GM21528 (cell line): ENCODE data around the gene EPS8L1.
A peak's percentile ranks its signal among the peaks of the same experiment; 100 is the strongest.
"Not testable (repeated sequence)": the region's sequence is repeated elsewhere in the genome, so short reads cannot be mapped to it uniquely, and the experiment has no call there.

Experiments used
- ATAC-seq: cut with Tn5 transposase; IDR thresholded peaks from one replicate; pipeline ENCODE4 v1.9.1; 2021; ENCODE audit warnings: mild to moderate bottlenecking, moderate library complexity; ENCODE audit not compliant: unreplicated experiment, low FRiP score

EPS8L1 gene

DNA sequence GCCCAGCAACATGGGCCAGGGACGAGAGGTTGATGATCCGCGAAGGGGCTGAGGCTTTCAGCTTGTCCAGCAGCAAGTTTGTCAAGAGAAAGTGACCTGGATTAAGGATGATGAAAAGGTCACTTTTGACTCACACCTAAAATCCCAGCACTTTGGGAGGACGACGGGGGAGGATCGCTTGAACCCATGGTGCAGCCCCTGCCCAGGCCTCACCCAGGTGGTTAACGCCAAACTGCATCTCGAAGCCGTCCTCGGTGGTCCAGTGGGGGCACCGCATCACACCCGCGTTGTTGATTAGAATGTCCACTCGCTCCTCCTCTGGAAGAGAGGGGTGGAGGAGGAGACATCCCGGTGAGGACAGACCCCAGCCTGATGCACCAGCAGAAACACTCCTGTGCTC, 27.2 kb upstream of the EPS8L1 start:
- ATAC-seq: no peak

DNA sequence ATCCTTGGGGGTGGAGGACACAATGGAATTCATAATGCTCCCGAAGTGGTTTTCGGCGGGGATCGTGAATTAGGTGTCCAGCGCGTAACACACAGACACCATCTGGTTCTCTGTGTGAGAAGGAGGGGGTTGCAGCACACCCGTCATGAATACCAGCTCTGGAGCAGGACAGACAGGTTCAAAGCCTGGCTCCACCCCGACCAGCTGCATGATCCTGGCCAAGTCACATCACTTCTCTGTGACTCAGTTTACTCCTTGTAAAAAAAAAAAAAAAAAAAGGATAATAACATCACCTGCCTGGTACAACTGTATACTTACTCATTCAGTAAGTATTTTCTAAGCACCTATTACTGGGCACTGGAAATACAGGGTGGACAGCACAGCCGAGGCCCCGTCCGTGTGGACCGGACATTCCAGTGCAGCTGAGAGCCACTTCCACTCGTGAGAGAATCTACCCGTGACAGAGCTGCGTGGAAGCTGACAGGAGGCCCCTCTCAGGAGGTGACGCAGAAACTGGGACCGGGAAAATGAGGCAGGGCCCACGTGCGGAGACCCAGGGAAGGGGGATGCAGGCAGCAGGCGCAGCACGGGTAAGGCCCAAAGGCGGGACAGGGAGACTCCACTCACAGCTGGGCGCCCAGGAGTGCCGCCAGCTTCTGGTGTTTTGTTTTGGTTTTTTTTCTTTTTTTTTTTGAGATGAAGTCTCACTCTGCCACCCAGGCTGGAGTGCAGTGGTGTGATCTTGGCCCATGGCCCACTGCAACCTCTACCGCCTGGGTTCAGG, 24.7 kb upstream of the EPS8L1 start:
- ATAC-seq: no peak

DNA sequence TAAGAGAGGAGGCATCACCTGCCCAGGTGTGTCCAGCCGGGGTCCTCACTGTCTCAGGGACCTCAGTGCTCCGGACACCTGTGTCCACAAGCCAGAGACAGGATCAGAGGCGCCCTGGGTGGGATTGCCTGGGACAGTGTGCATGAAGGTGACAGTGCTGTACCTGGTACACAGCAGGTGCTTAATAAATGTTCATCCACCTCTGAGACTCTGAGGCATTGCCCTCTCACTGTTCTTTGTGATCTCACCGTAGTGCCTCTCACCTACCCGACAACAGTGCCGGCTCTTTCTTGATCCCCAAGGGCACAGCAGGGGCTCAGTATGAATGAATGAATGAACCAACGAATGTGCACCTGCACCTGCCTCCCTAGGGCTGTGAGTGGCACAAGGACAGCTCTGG, 21.9 kb upstream of the EPS8L1 start:
- no peak for ATAC-seq

DNA sequence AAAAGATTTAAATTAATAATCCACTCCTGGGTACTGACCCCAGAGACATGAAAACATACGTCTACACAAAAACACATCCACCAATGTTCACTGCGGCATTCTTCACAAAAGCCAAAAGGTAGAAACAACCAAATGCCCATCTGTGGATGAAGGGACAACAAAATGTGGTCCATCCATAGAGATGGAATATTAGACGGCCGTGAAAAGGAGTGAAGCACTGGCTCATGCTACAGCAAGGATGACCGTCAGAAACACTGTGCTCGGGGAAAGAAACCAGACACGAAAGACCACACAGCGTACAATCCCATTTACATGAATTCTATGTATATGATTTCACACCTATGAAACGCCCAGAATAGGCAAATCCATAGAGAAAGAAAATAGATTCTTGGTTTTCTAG, 18.8 kb upstream of the EPS8L1 start:
- ATAC-seq: no peak

DNA sequence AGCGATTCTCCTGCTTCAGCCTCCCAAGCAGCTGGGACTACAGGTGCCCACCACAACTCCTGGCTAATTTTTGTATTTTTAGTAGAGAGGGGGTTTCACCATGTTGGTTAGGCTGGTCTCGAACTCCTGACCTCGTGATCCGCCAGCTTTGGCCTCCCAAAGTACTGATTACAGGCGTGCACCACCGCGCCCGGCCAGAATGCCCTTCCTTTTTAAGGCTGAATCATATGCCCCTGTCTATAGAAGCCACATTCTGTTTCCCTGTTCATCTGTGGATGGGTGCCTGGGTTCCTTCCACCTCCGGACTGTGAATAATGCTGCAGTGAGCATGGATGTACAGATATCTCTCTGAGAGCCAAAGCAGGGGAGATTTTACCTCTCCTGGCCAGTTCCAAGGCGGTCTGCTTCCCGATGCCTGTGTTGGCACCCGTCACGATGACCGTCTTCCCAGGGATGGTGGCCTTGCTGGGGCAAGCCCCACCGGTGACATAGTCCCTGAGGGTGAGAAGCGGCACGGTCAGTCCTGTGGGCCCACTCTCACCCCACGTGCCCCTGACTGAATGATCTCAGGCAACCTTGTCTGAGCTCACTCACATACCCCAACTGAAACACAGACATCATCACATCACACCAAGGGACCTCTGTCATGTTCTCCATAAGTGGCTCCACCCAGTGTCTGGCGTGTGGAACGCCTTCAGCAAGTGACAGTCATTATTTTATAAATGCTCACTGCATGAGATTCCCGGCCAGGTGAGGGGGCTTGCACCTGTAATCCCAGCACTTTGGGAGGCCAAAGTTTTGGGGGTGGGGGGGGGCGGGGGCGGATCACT, 16.7 kb upstream of the EPS8L1 start:
- ATAC-seq: no peak

DNA sequence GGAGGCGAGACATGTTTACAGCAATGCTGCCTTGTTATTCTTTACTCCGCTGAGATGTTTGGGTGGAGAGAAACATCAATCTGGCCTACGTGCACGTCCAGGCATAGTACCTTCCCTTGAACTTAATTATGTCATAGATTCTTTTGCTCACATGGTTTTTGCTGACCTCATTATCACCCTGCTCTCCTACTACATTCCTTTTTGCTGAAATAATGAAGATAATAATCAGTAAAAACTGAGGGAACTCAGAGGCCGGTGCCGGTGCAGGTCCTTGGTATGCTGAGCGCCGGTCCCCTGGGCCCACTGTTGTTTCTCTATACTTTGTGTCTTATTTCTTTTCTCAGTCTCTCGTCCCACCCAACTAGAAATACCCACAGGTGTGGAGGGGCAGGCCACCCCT, 15.4 kb upstream of the EPS8L1 start:
- ATAC-seq: not testable (repeated sequence)

DNA sequence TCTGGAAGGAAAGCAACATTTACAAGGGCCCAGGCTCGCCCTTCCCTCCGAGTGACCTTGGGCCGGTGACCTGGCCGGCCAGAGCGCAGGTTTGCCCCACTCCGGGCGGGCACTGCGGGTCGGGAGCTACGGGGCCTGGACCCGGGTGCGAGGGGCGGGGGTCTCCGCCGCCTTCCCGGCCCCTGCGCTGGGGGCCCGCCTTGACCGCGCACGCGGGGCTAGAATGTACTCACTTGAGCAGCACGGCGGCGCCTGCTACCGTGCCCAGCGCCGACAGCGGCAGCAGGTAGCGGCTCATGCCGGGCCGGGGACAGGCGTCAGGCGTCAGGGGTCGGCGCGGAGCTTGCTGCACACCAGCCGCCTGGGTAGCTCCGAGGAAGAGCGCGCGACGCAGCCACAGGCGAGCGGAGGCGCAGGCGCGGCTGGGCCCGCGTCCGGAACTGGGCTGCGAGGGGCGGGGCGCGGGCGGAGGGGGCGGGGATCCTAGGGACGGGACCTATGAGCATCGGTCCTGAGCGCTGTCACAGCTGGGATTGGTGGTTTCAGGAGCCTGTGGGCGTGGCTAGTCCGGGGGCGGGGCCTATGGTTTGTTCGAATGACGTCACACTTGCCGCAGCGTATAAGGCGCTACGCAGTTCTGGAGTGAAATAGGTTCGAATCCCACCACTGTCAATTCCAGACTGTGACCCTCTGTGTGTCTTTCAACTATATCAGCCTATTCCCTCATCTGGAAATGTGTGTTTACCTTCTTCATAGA, 12.8 kb upstream of the EPS8L1 start, which contains the start of gene RDH13:
Gene RDH13, minus strand, starts transcription at position 414 of the 757 bp plus-strand sequence. Its CDS starts 116 bp downstream, at position 298.
- peak; percentile 73 for ATAC-seq

DNA sequence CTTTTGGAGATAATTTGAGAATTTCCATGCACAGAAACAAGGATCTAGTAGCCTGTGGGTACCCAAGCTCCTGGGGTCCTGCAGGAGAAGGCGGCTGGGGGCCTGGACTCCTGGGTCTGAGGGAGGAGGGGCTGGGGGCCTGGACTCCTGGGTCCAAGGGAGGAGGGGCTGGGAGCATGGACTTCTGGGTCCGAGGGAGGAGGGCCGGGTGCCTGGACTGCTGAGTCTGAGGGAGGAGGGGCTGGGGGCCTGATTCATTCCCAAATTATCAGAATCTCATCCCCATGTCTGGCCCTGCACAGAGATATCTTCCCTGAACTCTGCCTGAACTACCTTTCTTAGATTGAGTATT, 12.2 kb upstream of the EPS8L1 start:
- no peak for ATAC-seq

DNA sequence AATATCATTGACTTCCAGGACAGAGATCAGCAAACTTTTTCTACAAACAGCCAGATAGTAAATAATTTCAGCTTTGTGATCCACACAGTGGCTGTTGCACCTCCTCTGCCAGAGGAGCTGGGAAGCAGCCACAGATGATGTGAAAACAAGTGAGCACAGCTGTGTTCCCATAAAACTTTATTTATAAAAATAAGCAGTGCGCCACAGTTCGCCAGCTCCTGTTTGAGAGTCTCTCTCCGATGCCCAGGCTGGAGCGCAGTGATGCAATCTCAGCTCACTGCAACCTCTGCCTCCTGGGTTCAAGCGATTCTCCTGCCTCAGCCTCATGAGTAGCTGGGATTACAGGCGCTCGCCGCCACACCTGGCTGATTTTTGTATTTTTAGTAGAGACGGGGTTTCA, 10.2 kb upstream of the EPS8L1 start:
- ATAC-seq: not testable (repeated sequence)

DNA sequence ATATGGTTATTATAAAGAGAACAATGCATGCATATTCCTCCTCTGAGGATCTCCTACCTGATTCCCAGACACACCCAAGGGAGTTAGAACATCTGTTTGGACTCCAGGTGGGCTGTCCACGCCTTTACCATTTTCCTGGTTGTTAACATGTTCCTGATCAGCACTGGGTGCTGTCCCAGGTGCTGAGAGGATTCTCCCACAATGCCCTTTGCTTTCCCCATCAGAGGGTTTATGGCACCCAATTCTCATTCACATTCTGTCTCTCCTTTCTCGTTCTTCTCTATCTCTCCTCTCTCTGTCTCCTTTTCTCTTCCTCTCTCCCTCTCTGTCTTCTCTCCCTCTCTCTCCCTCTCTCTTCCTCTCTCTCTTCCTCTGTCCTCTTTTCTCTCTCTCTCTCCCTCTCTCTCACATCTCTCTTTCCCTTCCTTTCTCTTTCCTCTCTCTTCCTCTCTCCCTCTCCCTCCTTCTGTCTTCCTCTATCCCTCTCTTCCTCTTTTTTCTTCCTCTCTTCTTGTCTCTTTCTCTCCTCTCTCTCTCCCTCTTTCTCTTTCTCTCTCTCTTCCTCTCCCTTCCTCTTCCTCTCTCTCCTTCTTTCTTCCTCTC, 9.5 kb upstream of the EPS8L1 start:
- ATAC-seq: no peak

DNA sequence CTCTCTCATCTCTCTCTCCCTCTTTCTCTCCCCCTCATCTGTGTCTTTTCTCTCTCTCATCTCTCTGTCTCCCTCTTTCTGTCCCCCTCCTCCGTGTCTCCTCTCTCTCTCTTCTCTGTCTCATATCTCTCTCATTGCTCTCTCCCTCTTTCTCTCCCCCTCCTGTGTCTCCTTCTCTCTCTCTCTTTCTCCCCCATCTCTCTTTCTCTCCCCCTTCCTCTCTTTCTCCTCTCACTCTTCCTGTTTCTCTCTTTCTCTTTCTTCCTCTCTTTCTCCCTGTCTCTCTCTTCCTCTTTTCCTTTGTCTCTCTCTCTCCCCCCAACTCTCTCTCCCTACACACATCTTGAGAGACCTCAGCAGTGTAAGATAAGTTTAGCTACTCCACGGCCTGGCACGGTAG, 7.8 kb upstream of the EPS8L1 start:
- no peak for ATAC-seq

DNA sequence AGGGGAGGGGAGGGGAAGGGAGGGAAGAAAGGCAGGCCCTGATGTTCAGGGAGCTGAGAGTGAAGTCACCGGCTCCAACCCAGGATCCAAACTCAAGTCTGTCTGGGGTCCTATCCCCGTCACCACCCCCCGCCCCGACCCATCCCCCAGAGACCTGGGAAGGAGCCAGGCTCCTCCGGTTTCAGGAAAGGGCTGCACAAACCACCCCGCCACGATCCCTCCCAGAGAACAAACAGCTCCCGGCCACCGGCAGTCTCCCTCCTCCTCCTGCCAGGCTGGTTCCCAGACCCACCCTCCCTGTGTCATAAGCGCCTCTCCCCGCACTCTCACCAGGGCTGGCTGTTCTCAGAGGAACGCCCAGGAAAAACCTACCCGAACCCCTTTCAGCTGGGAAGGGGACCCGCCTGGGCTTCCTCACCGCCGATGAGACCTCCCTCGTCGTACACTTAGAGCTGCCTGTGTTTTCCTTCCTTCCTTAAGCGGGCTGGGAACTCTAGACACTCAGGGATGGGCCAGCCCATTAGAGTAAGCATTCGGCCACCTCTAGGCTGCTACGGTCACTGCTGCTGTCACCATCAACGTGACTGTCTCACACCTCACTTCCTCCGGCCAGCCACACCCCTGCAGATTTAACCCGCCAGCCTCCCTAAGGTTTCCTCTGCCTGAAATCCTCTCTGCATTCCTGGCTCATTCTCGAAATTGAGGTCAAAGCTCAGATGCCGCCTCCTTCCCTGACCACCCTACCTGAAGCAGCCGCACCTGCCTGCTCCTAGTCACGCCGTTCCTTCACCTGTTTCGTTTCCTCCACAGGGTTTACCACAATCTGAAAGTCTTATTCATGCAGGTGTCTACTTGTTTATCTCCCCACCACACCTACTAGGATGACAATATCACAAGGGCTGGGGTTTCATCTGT, 6.5 kb upstream of the EPS8L1 start:
- no peak for ATAC-seq

DNA sequence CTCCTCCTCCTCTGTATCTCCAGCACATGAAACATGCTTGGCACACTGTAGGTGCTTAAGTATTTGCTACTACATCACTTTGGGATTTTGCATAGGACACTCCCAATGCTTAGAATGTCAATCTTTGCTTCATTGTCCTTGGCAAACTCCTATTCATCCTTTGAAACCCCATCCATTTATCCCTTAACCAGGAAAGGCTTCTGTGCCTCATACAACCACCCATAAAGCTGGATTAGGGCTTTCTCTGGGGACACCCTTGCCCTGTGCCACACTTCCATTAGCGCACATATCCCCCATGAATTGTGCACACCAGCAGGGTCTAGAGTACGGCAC, 5.8 kb upstream of the EPS8L1 start:
- ATAC-seq: no peak

DNA sequence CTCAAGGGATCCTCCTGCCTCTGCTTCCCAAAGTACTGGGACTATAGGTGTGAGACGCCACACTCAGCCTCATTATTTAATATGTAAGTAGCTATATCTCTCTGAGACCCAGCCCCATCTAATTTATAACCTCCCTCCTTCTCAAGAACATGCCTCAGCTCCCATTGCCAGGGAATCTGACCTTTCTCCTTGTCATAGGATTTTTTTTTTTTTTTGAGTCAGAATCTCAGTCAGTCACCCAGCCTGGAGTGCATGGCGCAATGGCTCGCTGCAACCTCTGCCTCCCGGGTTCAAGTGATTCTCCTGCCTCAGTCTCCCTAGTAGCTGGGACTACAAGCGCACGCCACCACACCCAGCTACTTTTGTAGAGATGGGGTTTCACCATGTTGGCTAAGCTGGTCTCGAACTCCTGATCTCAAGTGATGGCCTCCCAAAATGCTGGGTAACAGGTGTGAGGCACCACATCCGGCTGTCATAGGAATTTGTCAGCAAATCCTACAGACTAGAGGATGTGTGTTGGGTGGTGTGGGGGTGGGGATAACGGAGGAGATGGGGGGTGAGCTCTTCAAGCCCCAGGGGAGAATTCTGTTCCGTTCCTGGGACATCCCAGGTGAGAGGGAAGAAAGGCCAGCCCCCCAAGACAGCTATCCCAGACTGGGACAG, 5.1 kb upstream of the EPS8L1 start:
- ATAC-seq: no peak

DNA sequence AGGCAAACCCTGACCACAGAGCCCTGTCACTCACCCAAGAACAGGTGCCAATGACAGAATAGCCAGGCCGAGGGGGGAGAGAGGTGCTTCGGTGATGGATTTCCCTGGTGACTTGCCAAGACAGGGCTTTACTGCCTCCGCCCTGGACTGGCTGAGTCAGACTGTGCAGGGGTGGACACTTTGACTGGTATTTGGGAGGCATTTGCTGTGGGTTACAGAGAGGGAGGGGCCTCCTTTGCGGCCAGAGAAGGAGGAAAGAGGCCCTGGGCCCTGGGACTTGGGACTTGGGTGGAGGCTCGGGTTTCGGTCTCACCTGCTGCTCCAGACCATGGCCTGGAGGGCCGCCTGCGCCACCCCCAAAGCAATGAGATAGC, 4.6 kb upstream of the EPS8L1 start:
- ATAC-seq: no peak

DNA sequence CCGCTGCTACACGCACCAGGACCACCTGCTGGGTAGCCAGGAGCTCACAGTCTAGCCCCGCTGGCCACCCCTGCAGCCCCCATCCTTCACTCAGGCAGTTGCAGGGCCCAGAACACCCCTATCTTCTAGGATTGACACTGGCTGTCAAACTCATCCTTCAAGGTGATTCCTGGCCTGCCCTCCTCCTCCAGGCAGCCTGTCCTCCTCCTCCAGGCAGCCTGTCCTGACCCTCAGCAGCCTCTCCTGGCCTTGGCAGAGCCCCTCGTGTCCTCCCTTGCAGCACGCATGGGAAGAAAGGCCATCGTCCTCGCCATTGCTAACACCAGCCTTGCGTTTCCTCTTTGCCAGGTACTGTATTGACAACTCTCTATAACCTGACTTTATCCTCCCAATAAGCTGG, 3.8 kb upstream of the EPS8L1 start:
- ATAC-seq: no peak

DNA sequence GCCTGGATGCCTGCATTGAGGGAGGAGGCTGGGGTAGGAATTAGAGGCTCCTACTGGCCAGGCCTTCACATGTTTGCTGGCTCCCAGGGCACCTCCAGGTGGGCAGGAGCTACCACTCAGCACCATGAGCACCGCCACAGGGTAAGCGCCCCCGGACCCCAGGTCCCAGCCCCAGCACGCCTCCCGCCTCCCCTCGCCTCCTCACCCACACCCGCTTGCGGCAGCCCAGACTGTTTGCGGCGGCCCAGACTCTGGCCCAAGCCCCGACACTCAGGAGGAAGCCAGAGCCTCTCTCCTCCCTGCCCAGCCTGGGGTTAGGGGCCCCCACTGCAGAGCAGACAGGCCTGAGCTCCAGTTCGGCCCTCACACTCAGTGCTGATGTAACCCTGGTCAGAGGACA, 652 bp downstream of the EPS8L1 start:
- ATAC-seq: no peak

DNA sequence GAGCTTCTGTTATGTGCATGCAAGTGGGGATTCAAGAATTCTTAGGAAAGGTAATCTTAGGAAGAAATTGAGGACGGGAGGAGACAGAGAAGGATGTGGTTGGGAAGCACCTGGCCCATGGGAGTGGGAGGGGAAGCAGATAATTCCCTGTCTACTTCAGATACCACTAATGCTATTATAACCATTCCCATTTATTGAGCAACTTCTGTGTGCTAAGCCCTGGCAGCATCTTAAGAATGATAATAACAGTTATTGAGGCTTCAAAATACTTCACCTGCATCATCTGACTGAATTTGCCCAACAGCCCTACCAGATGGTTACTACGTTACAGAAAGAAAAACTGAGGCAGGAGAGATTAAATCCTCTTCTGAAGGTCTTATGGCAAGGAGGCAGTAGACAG, 1.4 kb downstream of the EPS8L1 start:
- ATAC-seq: no peak

DNA sequence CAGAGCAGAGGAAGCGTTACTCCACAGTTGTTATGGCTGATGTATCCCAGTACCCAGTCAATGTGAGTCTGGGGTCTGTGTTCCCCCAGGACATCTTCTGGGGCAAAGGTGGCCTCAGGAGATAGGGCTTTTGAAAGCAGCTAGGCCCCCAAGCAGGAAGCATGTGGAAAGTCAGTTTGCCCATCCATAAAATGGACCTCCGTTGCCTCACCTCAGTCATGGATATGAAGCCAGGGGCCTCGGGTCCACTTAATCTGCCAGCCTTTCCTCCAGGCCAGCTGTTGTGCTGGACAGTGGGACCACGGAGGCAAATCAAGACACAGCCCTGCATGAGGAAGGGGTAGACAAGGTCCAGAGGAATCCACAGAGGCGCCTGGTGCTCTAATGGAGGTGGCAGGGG, 3.3 kb downstream of the EPS8L1 start:
- ATAC-seq: no peak
